GM12878 (cell line): ENCODE results near the gene TMEM47. TPM values are rescaled to one million over a fixed set of nuclear protein-coding genes. Genes with fewer than 3 reads are reported as not detected.

Experiments
- ATAC-seq: fragments of 200-7000 bp; cut with Tn5 transposase; 3 replicates; pipeline ENCODE4 v1.9.1; 2020; ENCODE audit warnings: mild to moderate bottlenecking, moderate library complexity
- BruUV-seq: library from RNA; stranded (reverse); fragments of 400-500 nt; replicated peaks from 2 replicates; lab custom pipeline; 2021; lab: Mats Ljungman, UMichigan
- CTCF ChIA-PET: fragments of 300-600 bp; sonication (Branson Sonifier 250); formaldehyde crosslinking; extraction: SDS; loops from one replicate; lab custom pipeline; 2021; ENCODE audit warnings: inconsistent platforms; lab: Yijun Ruan, JAX
- POLR2A ChIA-PET: fragments of 350-600 bp; formaldehyde crosslinking; extraction: SDS; loops from one replicate; lab custom pipeline; 2021; ENCODE audit warnings: inconsistent platforms; lab: Charles Lee
- RAD21 ChIA-PET: fragments of 300-600 bp; sonication (Branson Sonifier 250); formaldehyde crosslinking; loops from one replicate; lab custom pipeline; 2023; ENCODE audit warnings: antibody characterized with exemption; ENCODE audit not compliant: unreplicated experiment; lab: Charles Lee
- SMC1A ChIA-PET: fragments of 300-600 bp; sonication (Branson Sonifier 250); formaldehyde crosslinking; loops from one replicate; lab custom pipeline; 2023; ENCODE audit not compliant: unreplicated experiment, uncharacterized antibody; lab: Charles Lee
- DNase-seq: peaks from one replicate; pipeline ENCODE4 v3.0.0-alpha.2; 2011; ENCODE audit warnings: low read depth, low spot score
- FAIRE-seq: peaks from 3 replicates; lab custom pipeline; 2011; peaks lifted over from hg19 to GRCh38; lab: Jason Lieb, UNC
- H2AFZ ChIP-seq: 2 replicates; pipeline ENCODE4 v1.6.0; 2011; ENCODE audit warnings: low read depth, low read length, control low read depth; ENCODE audit not compliant: control insufficient read depth
- H3K27ac ChIP-seq: 2 replicates; pipeline ENCODE4 v1.5.1; 2011; ENCODE audit warnings: control low read depth; ENCODE audit not compliant: control insufficient read depth, insufficient read depth
- H3K27me3 ChIP-seq, 2 experiments: replicated peaks in 1 of 2; 2 replicates each; pipeline versions ENCODE4 v1.6.0 to v1.6.1; 2011; ENCODE audit warnings: low read length in 1 of 2; ENCODE audit not compliant: control insufficient read depth in 2 of 2, insufficient read depth in 2 of 2
- H3K36me3 ChIP-seq, 2 experiments: 2 replicates each; pipeline ENCODE4 v1.5.1; 2011; ENCODE audit warnings: low read length in 1 of 2; ENCODE audit not compliant: control insufficient read depth in 2 of 2, insufficient read depth in 2 of 2
- H3K4me1 ChIP-seq: 2 replicates; pipeline ENCODE4 v1.6.1; 2011; ENCODE audit warnings: mild to moderate bottlenecking, low read length, moderate library complexity, mixed read lengths; ENCODE audit not compliant: control insufficient read depth, insufficient read depth
- H3K4me2 ChIP-seq: 2 replicates; pipeline ENCODE4 v1.6.0; 2011; ENCODE audit warnings: control low read depth; ENCODE audit not compliant: control insufficient read depth, insufficient read depth
- H3K4me3 ChIP-seq: fragments of 200-600 bp; sonication (generic); 2 replicates; pipeline ENCODE4 v1.5.1; 2016
- H3K79me2 ChIP-seq: 2 replicates; pipeline ENCODE4 v1.6.0; 2011; ENCODE audit warnings: low read length; ENCODE audit not compliant: control insufficient read depth, insufficient read depth
- H3K9ac ChIP-seq: 2 replicates; pipeline ENCODE4 v1.8.0; 2011; ENCODE audit warnings: low read length, control low read depth, mixed read lengths; ENCODE audit not compliant: control insufficient read depth, insufficient read depth
- H3K9me3 ChIP-seq: replicated peaks from 3 replicates; pipeline ENCODE4 v1.5.1; 2011; ENCODE audit warnings: mild to moderate bottlenecking, low read length; ENCODE audit not compliant: control insufficient read depth, insufficient read depth
- H4K20me1 ChIP-seq: 2 replicates; pipeline ENCODE4 v1.6.0; 2011; ENCODE audit not compliant: control insufficient read depth, insufficient read depth
- ATF7 ChIP-seq: fragments of 450-650 bp; IDR thresholded peaks from 2 replicates; pipeline ENCODE4 v1.6.1; 2016; ENCODE audit warnings: low read depth, mild to moderate bottlenecking
- BCL3 ChIP-seq: IDR thresholded peaks from 2 replicates; pipeline ENCODE4 v1.6.1; 2011; ENCODE audit warnings: borderline replicate concordance, low read depth, mild to moderate bottlenecking, moderate library complexity, low read length; ENCODE audit not compliant: insufficient read depth, poor library complexity, severe bottlenecking
- BHLHE40 ChIP-seq, 2 experiments: fragments of 450-650 bp in 1 of 2; IDR thresholded peaks; 2 replicates each; pipeline ENCODE4 v1.6.1; 2011 to 2017; ENCODE audit warnings: low read depth in 2 of 2, borderline replicate concordance in 1 of 2, improper control_type of control experiment in 1 of 2, low read length in 1 of 2, mild to moderate bottlenecking in 1 of 2
- CTCF ChIP-seq, 3 experiments: IDR thresholded peaks in 2 of 3; conservative IDR thresholded peaks in 1 of 3; 2 replicates each; pipeline ENCODE4 v1.5.1; 2011; ENCODE audit warnings: low read depth in 3 of 3, low read length in 3 of 3, mild to moderate bottlenecking in 3 of 3, control low read depth in 2 of 3, moderate library complexity in 2 of 3, inconsistent platforms in 1 of 3, mixed read lengths in 1 of 3; ENCODE audit not compliant: control insufficient read depth in 2 of 3, insufficient read depth in 1 of 3; ENCODE audit errors: extremely low read depth in 1 of 3
- DPF2 ChIP-seq: fragments of 450-650 bp; IDR thresholded peaks from 2 replicates; pipeline ENCODE4 v1.6.1; 2017; ENCODE audit warnings: mild to moderate bottlenecking
- ELK1 ChIP-seq: IDR thresholded peaks from 2 replicates; pipeline ENCODE4 v1.6.1; 2012; ENCODE audit warnings: low read depth, low read length, improper control_type of control experiment
- ETV6 ChIP-seq, 2 experiments: fragments of 450-650 bp in 1 of 2; IDR thresholded peaks in 1 of 2; conservative IDR thresholded peaks in 1 of 2; 2 replicates each; pipeline ENCODE4 v1.6.1; 2014; ENCODE audit warnings: antibody characterized with exemption in 1 of 2, borderline replicate concordance in 1 of 2, low read depth in 1 of 2, mild to moderate bottlenecking in 1 of 2, moderate library complexity in 1 of 2
- HDAC2 ChIP-seq: fragments of 200-600 bp; sonication (generic); IDR thresholded peaks from 2 replicates; pipeline ENCODE4 v1.6.1; 2017
- KLF5 ChIP-seq: fragments of 450-650 bp; IDR thresholded peaks from 2 replicates; pipeline ENCODE4 v1.6.1; 2014; ENCODE audit warnings: mild to moderate bottlenecking; ENCODE audit not compliant: partially characterized antibody
- NFXL1 ChIP-seq: fragments of 450-650 bp; IDR thresholded peaks from 2 replicates; pipeline ENCODE4 v1.6.1; 2017; ENCODE audit warnings: antibody characterized with exemption, mild to moderate bottlenecking, borderline replicate concordance
- NR2F1 ChIP-seq: fragments of 450-650 bp; conservative IDR thresholded peaks from 2 replicates; pipeline ENCODE4 v1.6.1; 2017; ENCODE audit warnings: mild to moderate bottlenecking
- PAX5 ChIP-seq: IDR thresholded peaks from 2 replicates; pipeline ENCODE4 v1.6.1; 2011; ENCODE audit warnings: low read depth, low read length, borderline replicate concordance
- POU2F2 ChIP-seq: IDR thresholded peaks from 3 replicates; pipeline ENCODE4 v1.6.1; 2011; ENCODE audit warnings: low read depth, mild to moderate bottlenecking, low read length, borderline replicate concordance
- SUPT20H ChIP-seq: IDR thresholded peaks from 2 replicates; pipeline ENCODE4 v1.6.1; 2011; ENCODE audit warnings: low read depth, mild to moderate bottlenecking, low read length, moderate library complexity, borderline replicate concordance; ENCODE audit not compliant: control insufficient read depth
- USF2 ChIP-seq: IDR thresholded peaks from 2 replicates; pipeline ENCODE4 v1.6.1; 2011; ENCODE audit warnings: low read depth, low read length, improper control_type of control experiment, borderline replicate concordance
- WRNIP1 ChIP-seq: IDR thresholded peaks from 2 replicates; pipeline ENCODE4 v1.6.1; 2011; ENCODE audit warnings: low read depth, low read length, improper control_type of control experiment, borderline replicate concordance
- ZNF207 ChIP-seq: fragments of 450-650 bp; IDR thresholded peaks from 2 replicates; pipeline ENCODE4 v1.6.1; 2014; ENCODE audit warnings: antibody characterized with exemption, mild to moderate bottlenecking, borderline replicate concordance
- ZNF384 ChIP-seq: IDR thresholded peaks from 2 replicates; pipeline ENCODE4 v1.6.1; 2012; ENCODE audit warnings: low read depth, mild to moderate bottlenecking, low read length, improper control_type of control experiment, borderline replicate concordance
- WGBS: methylation state at CpG from one replicate; pipeline ENCODE4 v1.1.6; 2016; ENCODE audit warnings: low lambda C conversion rate; ENCODE audit not compliant: insufficient replicate concordance, insufficient coverage; ENCODE audit errors: missing lambda C conversion rate; 5-methylcytosine and 5-hydroxymethylcytosine counted together
- in situ Hi-C: fragments of 300-500 bp; cut with MboI; formaldehyde crosslinking; loops from 9 replicates; pipeline ENCODE4 v1.14.3; 2018; ENCODE audit warnings: mixed read lengths
- intact Hi-C: fragments of 100-400 bp; cut with micrococcal nuclease; formaldehyde crosslinking; loops from one replicate; pipeline ENCODE4 v1.14.2; 2022; ENCODE audit not compliant: unreplicated experiment
- polyA plus RNA-seq, 11 experiments: library from polyadenylated mRNA; depleted of rRNA in 4 of 11; unstranded in 6 of 11; stranded (reverse) in 5 of 11; fragments of >200 nt; fragmentation: Nextera tagmentation in 4 of 11; fragmentation: Illumina TruSeq in 1 of 11; extraction: Ambion mirVana in 4 of 11; extraction: Trizol in 1 of 11; gene quantifications; 1 replicate in 1 of 11; 2 replicates in 10 of 11; pipeline versions ENCODE4 v1.2.1 to v1.2.3, GENCODE V29; 2011 to 2016; ENCODE audit warnings: inconsistent platforms in 2 of 11, missing spikeins in 2 of 11, low read depth in 1 of 11
- total RNA-seq, 4 experiments: library from RNA; depleted of rRNA in 3 of 4; stranded (reverse); fragments of >200 nt in 3 of 4; fragmentation: Illumina TruSeq in 1 of 4; extraction: Trizol in 1 of 4; gene quantifications; 2 replicates each; pipeline versions ENCODE4 v1.2.1 to v1.2.3, GENCODE V29; 2013 to 2021

Gene TMEM47
- total and polyA plus RNA-seq, 10 of the 15 experiments (the other 5 are each of a cell fraction or from before 2014, with no cell fraction given), result 0.04 to 0.10 (median 0.09) TPM; not detected in 7

GRCh38 chrX:34658326-34658725 lies 1.2 kb upstream of the TMEM47 start (continued):
- TF ChIP-seq ZNF384, result no peak
- TF ChIP-seq NR2F1, result no peak
- TF ChIP-seq, all 136 proteins: peak for 0

- 53% methylated on average over 13 of the region's 13 CpGs for WGBS
- intact Hi-C loops (no loop called here), in situ Hi-C loops (no loop called here)
- SMC1A ChIA-PET, result no interaction called here
- no peak overlapping the region for H2AFZ ChIP-seq
- no peaks in the 10 kb centered on the region for H3K79me2 ChIP-seq
- no peak overlapping the region for H3K9ac ChIP-seq
- no peak for ATAC-seq
- no peak for DNase-seq
- POLR2A ChIA-PET, result no interaction called here
- H3K9me3 ChIP-seq, result no peaks in the 10 kb centered on the region
- H3K4me1 ChIP-seq, result no peaks in the 10 kb centered on the region
- RAD21 ChIA-PET, result no interaction called here
- no peak overlapping the region for H3K27ac ChIP-seq
- CTCF ChIA-PET, result no interaction called here
- BruUV-seq, result no TSS peak
- no peak overlapping the region for H3K4me3 ChIP-seq
- no peaks in the 10 kb centered on the region for H3K36me3 ChIP-seq
- H3K4me2 ChIP-seq, result no peak overlapping the region
- no peaks in the 10 kb centered on the region; the same call in 1 of the 2 replicates for H4K20me1 ChIP-seq
- H3K27me3 ChIP-seq, result no peaks in the 10 kb centered on the region; a peak in 1 of 4 replicates
- no peak for FAIRE-seq
- TF ChIP-seq BHLHE40 (IDR thresholded peaks at IDR 0.05; ENCODE audit: borderline replicate concordance in 1 of 2, low read depth in 2 of 2, low read length in 1 of 2) (no peak), NR2F1 (no peak), POU2F2 (no peak), ELK1 (no peak), BCL3 (no peak), ETV6 (conservative IDR thresholded peaks at IDR 0.05 in 1 of 2, IDR thresholded peaks at IDR 0.05 in 1 of 2; ENCODE audit: borderline replicate concordance in 1 of 2, low read depth in 1 of 2) (no peak), DPF2 (no peak), KLF5 (no peak), CTCF (IDR thresholded peaks at IDR 0.05 in 2 of 3, conservative IDR thresholded peaks at IDR 0.05 in 1 of 3; ENCODE audit: control insufficient read depth in 2 of 3, extremely low read depth in 1 of 3, insufficient read depth in 1 of 3, low read depth in 3 of 3, low read length in 3 of 3) (no peak), ATF7 (no peak), SUPT20H (no peak), WRNIP1 (no peak), ZNF207 (no peak), NFXL1 (no peak), PAX5 (no peak), HDAC2 (no peak), USF2 (no peak)
Observed at GRCh38 chrX:34657726-34658070, 613 bp upstream of the TMEM47 start.
